Body of pancreas (tissue), 4 donors: Measurements from ENCODE around the gene H3-3A. TPM values are rescaled to one million over a fixed set of nuclear protein-coding genes. Genes with fewer than 3 reads are reported as not detected.

Experiments
- ATAC-seq: fragments of 150-250 bp; one replicate; pipeline ENCODE4 v1.9.1; 2016
- DNase-seq, 4 donors: peaks; one replicate each; pipeline ENCODE4 v3.0.0-alpha.2; 2019
- H3K27ac ChIP-seq, 4 donors: fragments of 200-600 bp; sonication (generic); 1 replicate in 3 of 4; 2 replicates in 1 of 4; pipeline versions ENCODE4 v1.5.1 to v1.6.1; 2016 to 2019; ENCODE audit warnings: mild to moderate bottlenecking in 1 of 4, mixed read lengths in 1 of 4, moderate library complexity in 1 of 4
- H3K27me3 ChIP-seq, 2 donors: fragments of 200-600 bp; sonication (generic); one replicate each; pipeline ENCODE4 v1.6.0; 2016; ENCODE audit warnings: mild to moderate bottlenecking in 1 of 2
- H3K36me3 ChIP-seq, 2 donors: fragments of 200-600 bp; sonication (generic); replicated peaks in 1 of 2; 2 replicates each; pipeline ENCODE4 v1.5.1; 2016; ENCODE audit warnings: low read depth in 2 of 2; ENCODE audit not compliant: insufficient read depth in 1 of 2
- H3K4me1 ChIP-seq: fragments of 200-600 bp; sonication (generic); one replicate; pipeline ENCODE4 v1.6.0; 2016
- H3K4me3 ChIP-seq, 2 donors: fragments of 200-600 bp; sonication (generic); 1 replicate in 1 of 2; 2 replicates in 1 of 2; pipeline ENCODE4 v1.5.1; 2016 to 2019
- H3K9me3 ChIP-seq, 3 donors: fragments of 200-600 bp; sonication (generic); 1 replicate in 2 of 3; 2 replicates in 1 of 3; pipeline ENCODE4 v1.5.1; 2016
- POLR2A ChIP-seq, 3 donors: fragments of 450-650 bp; IDR thresholded peaks; one replicate each; pipeline ENCODE4 v1.6.1; 2016; ENCODE audit warnings: antibody characterized with exemption in 3 of 3, mild to moderate bottlenecking in 2 of 3
- WGBS, 2 donors: methylation state at CpG; one replicate each; pipeline ENCODE4 v1.1.5; 2017; 5-methylcytosine and 5-hydroxymethylcytosine counted together
- intact Hi-C: fragments of 100-400 bp; cut with DNase I; formaldehyde crosslinking; loops from one replicate; pipeline ENCODE4 v1.15.1; 2023
- total RNA-seq, 2 donors: library from RNA; depleted of rRNA; stranded (reverse); fragments of >200 nt; gene quantifications; one replicate each; pipeline ENCODE4 v1.1.0, GENCODE V29; 2016
- TF ChIP-seq, protein P1 (sequence below), 7 experiments: fragments of 450-650 bp in 4 of 7; fragments of 200-600 bp in 3 of 7; sonication (generic) in 3 of 7; IDR thresholded peaks; one replicate each; pipeline ENCODE4 v1.5.1; 2016 to 2019; ENCODE audit warnings: antibody characterized with exemption in 7 of 7

The H3-3A gene
- total RNA-seq, 2 donors from 2014 or later = 163 to 211 TPM

DNA sequence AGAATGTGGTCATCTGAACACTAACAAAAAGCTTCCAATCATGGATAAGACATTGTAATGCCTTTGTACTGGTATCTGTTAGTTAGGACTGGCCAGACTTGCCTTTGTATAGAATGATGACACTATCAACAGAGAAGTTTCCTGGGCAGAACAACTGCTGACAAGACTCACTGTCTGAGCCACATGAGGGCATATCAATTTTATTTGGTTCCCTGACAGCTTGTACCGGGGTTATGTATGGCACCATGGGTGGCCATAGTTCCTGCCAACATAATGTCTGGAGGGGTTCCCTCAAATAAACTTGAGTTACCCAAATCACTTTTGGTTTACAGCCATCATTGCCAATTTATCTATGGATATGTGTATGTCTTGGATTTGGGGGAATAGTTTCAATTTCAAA is 13.6 kb upstream of the H3-3A start:
- intact Hi-C loops = no loop called here
- Histone ChIP-seq H3K9me3 (no peaks in the 10 kb centered on the region), H3K27ac (no peak overlapping the region), H3K36me3 (peaks cover 0 to 2% of the 10 kb centered on the region in 2 donors), H3K4me1 (peaks cover 5% of the 10 kb centered on the region), H3K4me3 (no peak overlapping the region), H3K27me3 (no peaks in the 10 kb centered on the region)
- no peak for ATAC-seq
- TF ChIP-seq, protein P1, sequence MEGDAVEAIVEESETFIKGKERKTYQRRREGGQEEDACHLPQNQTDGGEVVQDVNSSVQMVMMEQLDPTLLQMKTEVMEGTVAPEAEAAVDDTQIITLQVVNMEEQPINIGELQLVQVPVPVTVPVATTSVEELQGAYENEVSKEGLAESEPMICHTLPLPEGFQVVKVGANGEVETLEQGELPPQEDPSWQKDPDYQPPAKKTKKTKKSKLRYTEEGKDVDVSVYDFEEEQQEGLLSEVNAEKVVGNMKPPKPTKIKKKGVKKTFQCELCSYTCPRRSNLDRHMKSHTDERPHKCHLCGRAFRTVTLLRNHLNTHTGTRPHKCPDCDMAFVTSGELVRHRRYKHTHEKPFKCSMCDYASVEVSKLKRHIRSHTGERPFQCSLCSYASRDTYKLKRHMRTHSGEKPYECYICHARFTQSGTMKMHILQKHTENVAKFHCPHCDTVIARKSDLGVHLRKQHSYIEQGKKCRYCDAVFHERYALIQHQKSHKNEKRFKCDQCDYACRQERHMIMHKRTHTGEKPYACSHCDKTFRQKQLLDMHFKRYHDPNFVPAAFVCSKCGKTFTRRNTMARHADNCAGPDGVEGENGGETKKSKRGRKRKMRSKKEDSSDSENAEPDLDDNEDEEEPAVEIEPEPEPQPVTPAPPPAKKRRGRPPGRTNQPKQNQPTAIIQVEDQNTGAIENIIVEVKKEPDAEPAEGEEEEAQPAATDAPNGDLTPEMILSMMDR (IDR thresholded peaks at IDR 0.05) = no peak
- no peak for TF ChIP-seq POLR2A (IDR thresholded peaks at IDR 0.05)
- no peak for DNase-seq
- 90 to 91% methylated on average over 1 of the region's 1 CpG for WGBS, 2 donors

DNA sequence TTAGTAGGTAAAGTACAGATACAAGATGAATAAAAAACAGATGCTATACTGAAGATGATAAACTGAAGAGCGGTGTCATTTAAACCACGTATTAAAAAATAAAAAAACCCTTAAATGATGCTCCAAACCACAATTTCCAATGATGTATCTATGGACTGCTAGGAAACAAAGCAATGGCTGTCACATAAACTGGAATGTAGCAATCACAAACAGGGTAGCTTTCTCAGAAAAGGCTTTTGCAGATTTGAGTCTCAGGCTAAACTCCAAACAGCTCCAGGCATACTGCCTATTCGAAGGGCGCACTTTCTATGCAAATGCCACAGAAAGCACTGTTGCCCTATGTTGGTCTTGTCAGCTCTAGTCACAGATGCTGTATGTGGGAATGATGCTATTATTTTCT is 12.4 kb upstream of the H3-3A start:
- Histone ChIP-seq H3K4me1 (peaks cover 5% of the 10 kb centered on the region), H3K36me3 (peaks cover 0 to 2% of the 10 kb centered on the region in 2 donors), H3K4me3 (no peak overlapping the region), H3K9me3 (no peaks in the 10 kb centered on the region), H3K27me3 (no peaks in the 10 kb centered on the region), H3K27ac (no peak overlapping the region)
- intact Hi-C loops = no loop called here
- TF ChIP-seq POLR2A (IDR thresholded peaks at IDR 0.05) = no peak
- TF ChIP-seq, protein P1 (IDR thresholded peaks at IDR 0.05) = no peak
- 80 to 91% methylated on average over 4 of the region's 4 CpGs for WGBS, 2 donors
- DNase-seq = no peak
- ATAC-seq = no peak

DNA sequence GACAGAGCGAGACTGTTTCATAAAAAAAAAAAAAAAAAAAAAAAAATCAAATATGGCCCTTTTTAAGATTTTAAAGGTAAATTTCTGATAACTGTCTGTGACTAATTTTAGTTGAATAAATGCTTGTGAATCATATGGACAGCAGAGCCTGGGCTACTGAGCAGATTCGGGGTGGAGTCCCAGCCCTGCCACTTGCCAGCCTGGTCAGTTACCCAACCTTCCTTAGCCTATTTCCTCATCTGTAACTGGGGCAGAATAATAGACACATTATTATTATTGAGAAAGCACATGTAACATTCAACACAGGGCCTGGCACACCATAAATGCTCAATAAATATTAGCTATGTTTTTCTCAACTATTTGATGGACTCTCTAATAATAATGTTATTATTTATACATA is 11.2 kb upstream of the H3-3A start:
- no peak for TF ChIP-seq POLR2A (IDR thresholded peaks at IDR 0.05)
- TF ChIP-seq, protein P1 (IDR thresholded peaks at IDR 0.05) = no peak
- DNase-seq (no peak), ATAC-seq (no peak)
- intact Hi-C loops = no loop called here
- no peaks in the 10 kb centered on the region for H3K9me3 ChIP-seq
- no peak overlapping the region for H3K4me3 ChIP-seq
- H3K27me3 ChIP-seq = no peaks in the 10 kb centered on the region
- peaks cover 5% of the 10 kb centered on the region for H3K4me1 ChIP-seq
- WGBS, 2 donors = 88 to 100% methylated on average over 2 of the region's 2 CpGs
- peaks cover 0 to 2% of the 10 kb centered on the region in 2 donors for H3K36me3 ChIP-seq
- H3K27ac ChIP-seq = no peak overlapping the region

DNA sequence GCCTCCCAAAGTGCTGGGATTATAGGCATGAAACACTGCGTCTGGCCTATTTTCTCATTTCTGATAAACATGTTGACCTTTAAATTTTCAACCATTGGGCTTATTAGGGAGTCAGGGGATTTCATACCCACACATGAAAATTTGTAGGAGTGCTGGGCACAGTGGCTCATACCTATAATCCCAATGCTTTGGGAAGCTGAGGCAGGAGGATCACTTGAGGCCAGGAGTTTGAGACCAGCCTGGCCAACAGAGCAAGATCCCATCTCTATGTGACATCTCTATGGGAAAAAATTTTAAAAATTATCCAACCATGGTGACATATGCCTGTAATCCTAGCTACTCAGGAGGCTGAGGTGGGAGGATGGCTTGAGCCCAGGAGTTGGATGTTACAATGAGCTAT is 10.5 kb upstream of the H3-3A start:
- intact Hi-C loops = no loop called here
- Histone ChIP-seq H3K4me1 (peaks cover 3% of the 10 kb centered on the region), H3K4me3 (no peak overlapping the region), H3K27me3 (no peaks in the 10 kb centered on the region), H3K27ac (no peak overlapping the region), H3K9me3 (no peaks in the 10 kb centered on the region), H3K36me3 (peaks cover 0 to 2% of the 10 kb centered on the region in 2 donors)
- no peak for DNase-seq
- no peak for TF ChIP-seq POLR2A (IDR thresholded peaks at IDR 0.05)
- TF ChIP-seq, protein P1 (IDR thresholded peaks at IDR 0.05) = no peak
- no peak for ATAC-seq
- WGBS, 2 donors = 95 to 100% methylated on average over 1 of the region's 1 CpG

DNA sequence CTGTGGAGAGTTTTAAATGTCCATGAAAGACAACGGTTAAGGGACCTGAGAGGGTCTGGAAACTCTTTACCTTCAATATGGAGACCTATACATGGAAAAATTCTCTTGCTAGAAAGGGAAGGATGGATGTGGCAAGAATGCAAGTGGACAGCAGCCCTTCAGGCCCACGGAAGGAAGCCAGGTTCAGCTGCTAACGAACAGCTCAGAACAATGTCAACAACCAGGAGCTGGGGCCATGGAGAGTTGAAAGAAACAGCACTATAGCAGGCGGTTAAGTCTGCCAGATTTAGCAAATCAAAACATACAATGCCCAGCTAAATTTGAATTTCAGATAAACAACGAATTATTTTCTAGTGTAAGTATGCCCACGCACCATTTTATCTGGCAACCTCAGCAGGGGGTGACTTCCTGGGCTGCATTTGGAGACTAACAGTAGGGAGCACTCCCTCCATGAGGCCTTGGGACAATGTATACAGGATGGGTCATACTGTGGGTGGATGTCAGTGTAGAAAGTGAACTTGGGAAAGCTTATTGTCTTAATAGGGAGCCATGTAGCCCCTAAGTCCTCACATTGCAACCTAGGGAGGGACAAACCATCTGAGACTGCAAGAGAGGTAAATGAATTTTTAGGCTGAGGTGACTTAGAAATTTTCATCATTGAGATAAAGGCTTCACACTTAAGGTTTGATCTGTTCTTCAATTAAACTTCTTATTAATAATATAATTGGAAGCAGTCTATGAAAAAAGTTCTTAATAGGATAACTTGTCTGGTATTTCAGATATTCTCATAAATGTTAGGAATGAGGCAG is 7.8 kb upstream of the H3-3A start:
- Histone ChIP-seq H3K27ac (no peak overlapping the region), H3K4me1 (no peaks in the 10 kb centered on the region), H3K27me3 (no peaks in the 10 kb centered on the region), H3K9me3 (no peaks in the 10 kb centered on the region), H3K36me3 (peaks cover 0 to 2% of the 10 kb centered on the region in 2 donors), H3K4me3 (no peak overlapping the region)
- intact Hi-C loops = no loop called here
- WGBS, 2 donors = 50 to 61% methylated on average over 6 of the region's 6 CpGs
- ATAC-seq (no peak), DNase-seq (no peak)
- TF ChIP-seq POLR2A (IDR thresholded peaks at IDR 0.05) = no peak
- TF ChIP-seq, protein P1 (IDR thresholded peaks at IDR 0.05) = no peak
